Sigmoid colon (tissue), 4 donors: ENCODE measurements around the gene ZCCHC14.

Experiments used
- CTCF ChIP-seq, 4 experiments: fragments of 450-650 bp in 3 of 4; fragments of 200-600 bp in 1 of 4; IDR thresholded peaks; one replicate each; pipeline ENCODE4 v1.5.1; 2016 to 2019; ENCODE audit warnings: antibody characterized with exemption in 4 of 4, mild to moderate bottlenecking in 3 of 4, moderate library complexity in 2 of 4
- EP300 ChIP-seq, 4 donors: sonication (generic); formaldehyde crosslinking; IDR thresholded peaks; one replicate each; pipeline ENCODE4 v1.6.1; 2017; ENCODE audit warnings: antibody characterized with exemption in 4 of 4
- POLR2A ChIP-seq, 2 donors: fragments of 450-650 bp; IDR thresholded peaks; one replicate each; pipeline ENCODE4 v1.6.1; 2016; ENCODE audit warnings: antibody characterized with exemption in 2 of 2, mild to moderate bottlenecking in 2 of 2, moderate library complexity in 2 of 2
- POLR2AphosphoS5 ChIP-seq, 4 donors: sonication (generic); formaldehyde crosslinking; IDR thresholded peaks; one replicate each; pipeline ENCODE4 v1.6.1; 2017; ENCODE audit warnings: antibody characterized with exemption in 4 of 4

- TF ChIP-seq CTCF (IDR thresholded peaks at IDR 0.05) (no peak), POLR2A (IDR thresholded peaks at IDR 0.05) (no peak), POLR2AphosphoS5 (IDR thresholded peaks at IDR 0.05) (no peak), EP300 (IDR thresholded peaks at IDR 0.05) (no peak)
These were observed 82.3 kb downstream of the ZCCHC14 start for GRCh38 chr16:87410530-87410929.
